Osteocyte (in vitro differentiated cells): ENCODE measurements around the gene EXTL1. TPM values are rescaled to one million over a fixed set of nuclear protein-coding genes. Genes with fewer than 3 reads are reported as not detected.

Experiments
- DNase-seq: peaks from one replicate; pipeline ENCODE4 v3.0.0; 2021; ENCODE audit warnings: mixed read lengths; ENCODE audit not compliant: unreplicated experiment; ENCODE audit errors: extremely low spot score
- H3K27ac Mint-ChIP-seq: one replicate; pipeline ENCODE4 v1.8.0; 2021; ENCODE audit warnings: mild to moderate bottlenecking, mixed read lengths; ENCODE audit not compliant: unreplicated experiment
- H3K27me3 Mint-ChIP-seq: one replicate; pipeline ENCODE4 v1.8.0; 2021; ENCODE audit warnings: mixed read lengths; ENCODE audit not compliant: unreplicated experiment
- H3K36me3 Mint-ChIP-seq: one replicate; pipeline ENCODE4 v1.8.0; 2021; ENCODE audit warnings: mixed read lengths; ENCODE audit not compliant: unreplicated experiment
- H3K4me1 Mint-ChIP-seq: one replicate; pipeline ENCODE4 v1.8.0; 2021; ENCODE audit warnings: mixed read lengths; ENCODE audit not compliant: unreplicated experiment
- H3K4me3 Mint-ChIP-seq: one replicate; pipeline ENCODE4 v1.8.0; 2021; ENCODE audit warnings: mild to moderate bottlenecking, moderate library complexity, mixed read lengths; ENCODE audit not compliant: unreplicated experiment
- H3K9me3 Mint-ChIP-seq: one replicate; pipeline ENCODE4 v1.8.0; 2021; ENCODE audit warnings: mixed read lengths; ENCODE audit not compliant: unreplicated experiment
- CTCF ChIP-seq: fragments of 200-600 bp; sonication (generic); IDR thresholded peaks from 2 replicates; pipeline ENCODE4 v1.5.0; 2021; ENCODE audit warnings: antibody characterized with exemption, mild to moderate bottlenecking, moderate library complexity
- total RNA-seq: library from RNA; stranded (reverse); gene quantifications from 2 replicates; pipeline ENCODE4 v1.2.1, GENCODE V29; 2021

The EXTL1 gene
- total RNA-seq, 1 donor from 2014 or later: 0.30 TPM

GRCh38 chr1:26025517-26025916, 3.9 kb downstream of the EXTL1 start:
- Mint-ChIP-seq H3K4me3 (no peak overlapping the region), H3K27ac (no peak overlapping the region), H3K9me3 (no peaks in the 10 kb centered on the region), H3K36me3 (no peaks in the 10 kb centered on the region), H3K27me3 (peaks cover 2% of the 10 kb centered on the region), H3K4me1 (peaks cover 8% of the 10 kb centered on the region)
- TF ChIP-seq CTCF: no peak
- no peak for DNase-seq

- no peak overlapping the region for H3K27ac Mint-ChIP-seq
- TF ChIP-seq CTCF: no peak
- H3K4me1 Mint-ChIP-seq: peaks cover 2% of the 10 kb centered on the region
- H3K4me3 Mint-ChIP-seq: no peak overlapping the region
- H3K27me3 Mint-ChIP-seq: peaks cover 2% of the 10 kb centered on the region
- H3K36me3 Mint-ChIP-seq: no peaks in the 10 kb centered on the region
- no peaks in the 10 kb centered on the region for H3K9me3 Mint-ChIP-seq
- DNase-seq: no peak
Measured at GRCh38 chr1:26027716-26028489, 6.3 kb downstream of the EXTL1 start.

- Mint-ChIP-seq H3K9me3 (no peaks in the 10 kb centered on the region), H3K36me3 (no peaks in the 10 kb centered on the region), H3K27me3 (peaks cover 2% of the 10 kb centered on the region), H3K4me3 (no peak overlapping the region), H3K4me1 (peaks cover 2% of the 10 kb centered on the region), H3K27ac (no peak overlapping the region)
- DNase-seq: no peak
- no peak for TF ChIP-seq CTCF
Measured at GRCh38 chr1:26028490-26028980, 7.0 kb downstream of the EXTL1 start.

GRCh38 chr1:26029054-26029863, 7.7 kb downstream of the EXTL1 start:
- H3K27me3 Mint-ChIP-seq: peaks cover 3% of the 10 kb centered on the region
- no peaks in the 10 kb centered on the region for H3K36me3 Mint-ChIP-seq
- TF ChIP-seq CTCF: no peak
- H3K4me3 Mint-ChIP-seq: no peak overlapping the region
- no peaks in the 10 kb centered on the region for H3K9me3 Mint-ChIP-seq
- H3K27ac Mint-ChIP-seq: no peak overlapping the region
- H3K4me1 Mint-ChIP-seq: peaks cover 2% of the 10 kb centered on the region
- no peak for DNase-seq
